Measurements from ENCODE around the gene LBP. TPM values are rescaled to one million over a fixed set of nuclear protein-coding genes. Genes with fewer than 3 reads are reported as not detected.

Gene LBP
- total and polyA plus RNA-seq, 10 of the 15 experiments (the other 5 are each of a cell fraction or from before 2014, with no cell fraction given): 0.04 to 0.10 TPM; not detected in 8

DNA sequence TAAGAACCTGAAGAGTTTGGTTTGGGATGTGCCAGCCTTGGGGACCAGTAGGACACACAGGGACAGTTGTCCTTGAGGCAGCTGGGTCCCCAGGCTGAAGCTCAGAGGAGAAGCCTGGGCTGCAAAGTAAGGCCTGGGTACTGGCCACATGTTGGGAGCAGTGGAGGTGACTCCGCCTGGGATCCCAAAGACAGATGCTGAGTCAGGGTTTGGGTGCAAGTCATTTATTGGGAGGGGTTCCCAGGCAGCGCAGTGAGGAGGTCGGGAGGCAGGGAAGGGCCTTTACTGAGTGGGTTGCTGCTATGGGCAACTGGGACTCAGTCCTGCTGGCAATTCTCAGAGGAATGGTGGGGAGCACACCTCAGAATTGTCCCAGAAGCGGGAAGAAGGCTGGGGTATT lies 29.9 kb upstream of the LBP start (continued):
- TF ChIP-seq, protein P1, sequence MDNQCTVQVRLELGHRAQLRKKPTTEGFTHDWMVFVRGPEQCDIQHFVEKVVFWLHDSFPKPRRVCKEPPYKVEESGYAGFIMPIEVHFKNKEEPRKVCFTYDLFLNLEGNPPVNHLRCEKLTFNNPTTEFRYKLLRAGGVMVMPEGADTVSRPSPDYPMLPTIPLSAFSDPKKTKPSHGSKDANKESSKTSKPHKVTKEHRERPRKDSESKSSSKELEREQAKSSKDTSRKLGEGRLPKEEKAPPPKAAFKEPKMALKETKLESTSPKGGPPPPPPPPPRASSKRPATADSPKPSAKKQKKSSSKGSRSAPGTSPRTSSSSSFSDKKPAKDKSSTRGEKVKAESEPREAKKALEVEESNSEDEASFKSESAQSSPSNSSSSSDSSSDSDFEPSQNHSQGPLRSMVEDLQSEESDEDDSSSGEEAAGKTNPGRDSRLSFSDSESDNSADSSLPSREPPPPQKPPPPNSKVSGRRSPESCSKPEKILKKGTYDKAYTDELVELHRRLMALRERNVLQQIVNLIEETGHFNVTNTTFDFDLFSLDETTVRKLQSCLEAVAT (IDR thresholded peaks at IDR 0.05): no peak

- no peaks in the 10 kb centered on the region for H3K4me1 ChIP-seq (ENCODE audit: control insufficient read depth, insufficient read depth, low read length)
Observed at GRCh38 chr20:38317422-38317821, 28.9 kb upstream of the LBP start.

More at GRCh38 chr20:38317422-38317821, 28.9 kb upstream of the LBP start:
- Histone ChIP-seq H3K4me2 (ENCODE audit: control insufficient read depth, insufficient read depth) (no peak overlapping the region), H3K27ac (ENCODE audit: control insufficient read depth, insufficient read depth) (no peak overlapping the region), H2AFZ (ENCODE audit: control insufficient read depth, low read depth, low read length) (no peak overlapping the region), H3K36me3 (ENCODE audit: control insufficient read depth in 2 of 2, insufficient read depth in 2 of 2, low read length in 1 of 2) (no peaks in the 10 kb centered on the region), H3K9ac (ENCODE audit: control insufficient read depth, insufficient read depth, low read length) (no peak overlapping the region), H3K4me3 (no peak overlapping the region), H3K9me3 (replicated peaks; ENCODE audit: control insufficient read depth, insufficient read depth, low read length) (no peaks in the 10 kb centered on the region), H4K20me1 (ENCODE audit: control insufficient read depth, insufficient read depth) (no peaks in the 10 kb centered on the region), H3K79me2 (ENCODE audit: control insufficient read depth, insufficient read depth, low read length) (no peaks in the 10 kb centered on the region), H3K27me3 (replicated peaks in 1 of 2; ENCODE audit: control insufficient read depth in 2 of 2, insufficient read depth in 2 of 2, low read length in 1 of 2) (no peaks in the 10 kb centered on the region; a peak in 1 of 4 replicates)
- ChIA-PET CTCF (interaction anchor here (0.9 kb wide), 1 partner anchor 12 kb away, joined by 3 read pairs; no protein-coding TSS in a partner anchor), POLR2A (no interaction called here), RAD21 (ENCODE audit: unreplicated experiment) (no interaction called here), SMC1A (ENCODE audit: uncharacterized antibody, unreplicated experiment) (no interaction called here)
- FAIRE-seq: no peak
- WGBS (ENCODE audit: insufficient coverage, insufficient replicate concordance, low lambda C conversion rate, missing lambda C conversion rate): 0% methylated on average over 3 of the region's 3 CpGs
- no peak for DNase-seq (ENCODE audit: low read depth, low spot score)
- in situ Hi-C loops (cut with MboI) (no loop called here), intact Hi-C loops (cut with micrococcal nuclease; ENCODE audit: unreplicated experiment) (no loop called here)
- no peak for TF ChIP-seq KAT2A (conservative IDR thresholded peaks at IDR 0.05; ENCODE audit: control insufficient read depth, low read depth, low read length)
- no peak for TF ChIP-seq ZNF687 (IDR thresholded peaks at IDR 0.05)
- TF ChIP-seq RUNX3 (IDR thresholded peaks at IDR 0.05; ENCODE audit: low read length): no peak
- TF ChIP-seq ELK1 (IDR thresholded peaks at IDR 0.05; ENCODE audit: low read depth, low read length): no peak
- TF ChIP-seq MYC (IDR thresholded peaks at IDR 0.05; ENCODE audit: insufficient read depth, insufficient read length, insufficient replicate concordance, low read length, severe bottlenecking): no peak
- TF ChIP-seq SMARCA5 (IDR thresholded peaks at IDR 0.05): no peak
- TF ChIP-seq JUNB (IDR thresholded peaks at IDR 0.05): no peak
- no peak for TF ChIP-seq SMC3 (IDR thresholded peaks at IDR 0.05; ENCODE audit: borderline replicate concordance, low read length)
- no peak for TF ChIP-seq RCOR1 (conservative IDR thresholded peaks at IDR 0.05; ENCODE audit: low read depth, low read length)
- TF ChIP-seq ZNF207 (IDR thresholded peaks at IDR 0.05; ENCODE audit: borderline replicate concordance): no peak
- TF ChIP-seq CREM (IDR thresholded peaks at IDR 0.05; ENCODE audit: low read depth): no peak
- TF ChIP-seq CHD2 (IDR thresholded peaks at IDR 0.05; ENCODE audit: borderline replicate concordance, low read depth, low read length): no peak
- TF ChIP-seq, protein P2, sequence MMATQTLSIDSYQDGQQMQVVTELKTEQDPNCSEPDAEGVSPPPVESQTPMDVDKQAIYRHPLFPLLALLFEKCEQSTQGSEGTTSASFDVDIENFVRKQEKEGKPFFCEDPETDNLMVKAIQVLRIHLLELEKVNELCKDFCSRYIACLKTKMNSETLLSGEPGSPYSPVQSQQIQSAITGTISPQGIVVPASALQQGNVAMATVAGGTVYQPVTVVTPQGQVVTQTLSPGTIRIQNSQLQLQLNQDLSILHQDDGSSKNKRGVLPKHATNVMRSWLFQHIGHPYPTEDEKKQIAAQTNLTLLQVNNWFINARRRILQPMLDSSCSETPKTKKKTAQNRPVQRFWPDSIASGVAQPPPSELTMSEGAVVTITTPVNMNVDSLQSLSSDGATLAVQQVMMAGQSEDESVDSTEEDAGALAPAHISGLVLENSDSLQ (IDR thresholded peaks at IDR 0.05): no peak
- TF ChIP-seq SMAD1 (IDR thresholded peaks at IDR 0.05; ENCODE audit: low read depth, partially characterized antibody): no peak
- TF ChIP-seq NFIC (IDR thresholded peaks at IDR 0.05; ENCODE audit: low read depth, low read length): no peak
- ATAC-seq: no peak
- BruUV-seq (replicated peaks): no TSS peak

All from GM12878 (cell line).